Right kidney (tissue), 1 donor: Measurements from ENCODE around the gene SOWAHC.

Experiments used
- DNase-seq: peaks from one replicate; pipeline ENCODE4 v3.0.0-alpha.2; 2016

The SOWAHC gene

GRCh38 chr2:109645412-109646184 lies 31.4 kb downstream of the SOWAHC start:
- DNase-seq: no peak

GRCh38 chr2:109646961-109647360 lies 32.8 kb downstream of the SOWAHC start:
- DNase-seq: no peak

GRCh38 chr2:109647636-109648035 lies 33.5 kb downstream of the SOWAHC start:
- DNase-seq: no peak

GRCh38 chr2:109648041-109648527 lies 33.9 kb downstream of the SOWAHC start:
- DNase-seq: no peak

GRCh38 chr2:109649736-109650695 lies 35.9 kb downstream of the SOWAHC start:
- no peak for DNase-seq

- no peak for DNase-seq
Measured at GRCh38 chr2:109654326-109655050, 40.3 kb downstream of the SOWAHC start.

- no peak for DNase-seq
Measured at GRCh38 chr2:109655287-109655686, 41.1 kb downstream of the SOWAHC start.

- no peak for DNase-seq
Measured at GRCh38 chr2:109659396-109660045, 45.4 kb downstream of the SOWAHC start.

- DNase-seq: no peak
Measured at GRCh38 chr2:109660046-109660860, 46.1 kb downstream of the SOWAHC start.

GRCh38 chr2:109662889-109663288 lies 48.7 kb downstream of the SOWAHC start:
- DNase-seq: no peak

GRCh38 chr2:109663721-109664120 lies 49.6 kb downstream of the SOWAHC start:
- no peak for DNase-seq

- DNase-seq: no peak
Measured at GRCh38 chr2:109666466-109666865, 52.3 kb downstream of the SOWAHC start.
